Urothelium cell line (cell line): ENCODE measurements around the gene IGDCC3.
"Not testable (repeated sequence)": the region's sequence is repeated elsewhere in the genome, so short reads cannot be mapped to it uniquely, and the experiment has no call there.

ENCODE experiments used
- DNase-seq: peaks from one replicate; pipeline ENCODE4 v3.0.0; 2011; ENCODE audit warnings: low spot score, mixed read lengths
- FAIRE-seq: peaks from 2 replicates; lab custom pipeline; 2011; peaks lifted over from hg19 to GRCh38; lab: Jason Lieb, UNC

Gene IGDCC3

GRCh38 chr15:65406424-65407000 lies 28.7 kb upstream of the IGDCC3 start:
- no peak for DNase-seq
- no peak for FAIRE-seq

GRCh38 chr15:65405791-65406423 lies 28.1 kb upstream of the IGDCC3 start:
- FAIRE-seq (no peak), DNase-seq (no peak)

GRCh38 chr15:65404186-65404872 lies 26.5 kb upstream of the IGDCC3 start:
- no peak for DNase-seq
- FAIRE-seq, result no peak

- no peak for FAIRE-seq
- DNase-seq, result no peak
Observed at GRCh38 chr15:65402961-65403360, 25.2 kb upstream of the IGDCC3 start.

GRCh38 chr15:65401611-65402240 lies 23.9 kb upstream of the IGDCC3 start:
- DNase-seq (no peak), FAIRE-seq (no peak)

GRCh38 chr15:65400760-65401610 lies 23.2 kb upstream of the IGDCC3 start:
- FAIRE-seq (peak; percentile 92), DNase-seq (peak; percentile 90)

GRCh38 chr15:65399997-65400396 lies 22.2 kb upstream of the IGDCC3 start:
- no peak for DNase-seq
- peak; percentile 9 for FAIRE-seq

- DNase-seq, result no peak
- no peak for FAIRE-seq
Observed at GRCh38 chr15:65399001-65399706, 21.4 kb upstream of the IGDCC3 start.

- not testable (repeated sequence) for FAIRE-seq
Observed at GRCh38 chr15:65398486-65398885, 20.7 kb upstream of the IGDCC3 start.

GRCh38 chr15:65396965-65397317 lies 19.1 kb upstream of the IGDCC3 start:
- FAIRE-seq (no peak), DNase-seq (no peak)

More at GRCh38 chr15:65398486-65398885, 20.7 kb upstream of the IGDCC3 start:
- DNase-seq, result not testable (repeated sequence)

- FAIRE-seq (no peak), DNase-seq (no peak)
Observed at GRCh38 chr15:65396283-65396964, 18.6 kb upstream of the IGDCC3 start.

GRCh38 chr15:65395567-65396202 lies 17.9 kb upstream of the IGDCC3 start:
- DNase-seq (no peak), FAIRE-seq (peak; percentile 48)

GRCh38 chr15:65394936-65395335 lies 17.1 kb upstream of the IGDCC3 start:
- no peak for FAIRE-seq

GRCh38 chr15:65394280-65394789 lies 16.5 kb upstream of the IGDCC3 start:
- DNase-seq (no peak), FAIRE-seq (no peak)

More at GRCh38 chr15:65394936-65395335, 17.1 kb upstream of the IGDCC3 start:
- no peak for DNase-seq

GRCh38 chr15:65393557-65393956 lies 15.8 kb upstream of the IGDCC3 start:
- FAIRE-seq (no peak), DNase-seq (no peak)

- FAIRE-seq (peak; percentile 73), DNase-seq (no peak)
Observed at GRCh38 chr15:65393091-65393490, 15.3 kb upstream of the IGDCC3 start.

GRCh38 chr15:65392368-65392767 lies 14.6 kb upstream of the IGDCC3 start:
- no peak for FAIRE-seq
- DNase-seq, result no peak

GRCh38 chr15:65391732-65392131 lies 13.9 kb upstream of the IGDCC3 start:
- no peak for DNase-seq
- no peak for FAIRE-seq

GRCh38 chr15:65390447-65390846 lies 12.6 kb upstream of the IGDCC3 start:
- no peak for FAIRE-seq
- no peak for DNase-seq
